Activated CD8-positive, alpha-beta memory T cell treated with anti-CD3 and anti-CD28 coated beads, Interleukin-2, amount 10 ng/mL, durations not matched to agents 7 days and 5 days (primary cell): ENCODE results near the gene SUSD1. TPM values are rescaled to one million over a fixed set of nuclear protein-coding genes. Genes with fewer than 3 reads are reported as not detected.

Source experiments
- ATAC-seq: fragments of 150-1000 bp; cut with Tn5 transposase; one replicate; pipeline ENCODE4 v1.10.0; 2021; ENCODE audit warnings: moderate library complexity
- CTCF ChIA-PET: fragments of 350-600 bp; sonication (Branson Sonifier 250); formaldehyde crosslinking; loops from one replicate; lab custom pipeline; 2021; ENCODE audit warnings: antibody characterized with exemption; lab: Charles Lee
- DNase-seq: peaks from one replicate; pipeline ENCODE4 v3.0.0-alpha.2; 2020
- H3K27ac Mint-ChIP-seq: one replicate; pipeline ENCODE4 v1.8.0; 2021; ENCODE audit warnings: mild to moderate bottlenecking, mixed read lengths
- H3K27me3 Mint-ChIP-seq: one replicate; pipeline ENCODE4 v1.8.0; 2021; ENCODE audit warnings: mixed read lengths
- H3K36me3 Mint-ChIP-seq: one replicate; pipeline ENCODE4 v1.8.0; 2021; ENCODE audit warnings: mild to moderate bottlenecking, mixed read lengths
- H3K4me1 Mint-ChIP-seq: one replicate; pipeline ENCODE4 v1.8.0; 2021; ENCODE audit warnings: mixed read lengths
- H3K4me3 Mint-ChIP-seq: one replicate; pipeline ENCODE4 v1.8.0; 2021; ENCODE audit warnings: mild to moderate bottlenecking, moderate library complexity, mixed read lengths
- H3K9me3 Mint-ChIP-seq: one replicate; pipeline ENCODE4 v1.8.0; 2022; ENCODE audit warnings: low read depth, mixed read lengths
- total RNA-seq, 2 experiments: library from RNA; stranded (reverse); gene quantifications; one replicate each; pipeline ENCODE4 v1.2.3, GENCODE V29; 2021

The SUSD1 gene
- total RNA-seq, 2 experiments from 2014 or later = 18.5 to 21.2 TPM

DNA sequence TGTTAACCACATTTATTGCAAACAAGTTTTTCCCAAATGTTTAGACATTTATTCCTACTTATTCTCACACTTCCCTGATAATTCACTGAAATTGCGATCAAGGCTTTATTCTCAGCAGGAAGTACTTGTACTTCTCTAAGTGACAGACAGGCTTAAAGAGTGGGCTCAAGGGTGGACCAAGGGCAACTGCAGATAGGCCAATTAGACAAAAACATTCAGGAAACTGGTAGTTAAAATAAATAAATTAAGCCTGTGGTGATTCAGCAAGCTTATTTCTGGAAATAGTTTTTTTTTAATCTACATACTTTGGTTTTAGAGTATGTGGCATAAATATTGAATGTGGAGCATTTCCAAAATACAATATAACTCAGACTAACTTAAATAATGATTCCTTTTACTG lies 142.4 kb downstream of the SUSD1 start:
- Mint-ChIP-seq H3K36me3 (peaks cover 34% of the 10 kb centered on the region), H3K9me3 (no peaks in the 10 kb centered on the region), H3K27ac (no peak overlapping the region), H3K27me3 (peaks cover 41% of the 10 kb centered on the region), H3K4me1 (peaks cover 65% of the 10 kb centered on the region), H3K4me3 (no peak overlapping the region)
- DNase-seq (no peak), ATAC-seq (no peak)
- CTCF ChIA-PET = no interaction called here

DNA sequence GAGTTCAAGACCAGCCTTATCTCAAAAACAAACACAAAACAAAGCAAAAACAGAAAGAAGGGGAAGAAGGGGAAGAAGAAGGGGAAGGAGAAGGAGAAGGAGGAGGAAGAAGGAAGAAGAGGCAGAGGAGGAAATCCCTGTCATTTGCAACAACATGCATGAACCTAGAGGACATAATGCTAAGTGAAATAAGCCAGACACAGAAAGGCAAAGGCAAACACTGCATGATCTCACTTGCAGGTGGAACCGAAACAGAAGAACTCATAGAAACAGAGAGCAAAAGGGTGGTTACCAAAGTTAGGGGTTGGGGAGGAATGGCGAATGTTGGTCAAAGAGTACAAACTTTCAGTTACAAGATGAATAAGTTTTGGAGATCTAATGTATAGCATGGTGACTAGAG lies 143.1 kb downstream of the SUSD1 start:
- peaks cover 30% of the 10 kb centered on the region for H3K36me3 Mint-ChIP-seq
- H3K27ac Mint-ChIP-seq = no peak overlapping the region
- peaks cover 40% of the 10 kb centered on the region for H3K27me3 Mint-ChIP-seq
- H3K4me3 Mint-ChIP-seq = no peak overlapping the region
- H3K4me1 Mint-ChIP-seq = peaks cover 58% of the 10 kb centered on the region
- H3K9me3 Mint-ChIP-seq = no peaks in the 10 kb centered on the region
- DNase-seq (peak; percentile 47), ATAC-seq (peak; percentile 64)
- CTCF ChIA-PET = no interaction called here

DNA sequence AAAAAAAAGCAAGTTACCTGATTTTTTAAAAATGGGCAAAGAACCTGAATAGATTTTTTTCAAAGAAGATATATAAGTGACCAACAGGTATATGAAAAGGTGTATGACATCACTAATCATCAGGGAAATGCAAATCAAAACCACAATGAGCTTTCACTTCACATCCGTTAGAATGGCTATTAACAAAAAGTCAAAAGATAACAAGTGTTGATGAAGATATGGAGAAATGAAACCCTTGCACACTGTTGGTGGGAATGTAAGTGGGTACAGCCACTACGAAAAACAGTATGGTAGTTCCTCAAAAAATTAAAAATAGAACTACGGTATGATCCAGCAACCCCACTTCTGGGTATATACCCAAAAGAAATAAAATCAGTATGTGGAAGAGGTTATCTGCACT lies 143.7 kb downstream of the SUSD1 start:
- Mint-ChIP-seq H3K36me3 (peaks cover 30% of the 10 kb centered on the region), H3K27ac (no peak overlapping the region), H3K9me3 (no peaks in the 10 kb centered on the region), H3K27me3 (peaks cover 42% of the 10 kb centered on the region), H3K4me1 (peaks cover 57% of the 10 kb centered on the region), H3K4me3 (no peak overlapping the region)
- DNase-seq (no peak), ATAC-seq (no peak)
- CTCF ChIA-PET = no interaction called here

DNA sequence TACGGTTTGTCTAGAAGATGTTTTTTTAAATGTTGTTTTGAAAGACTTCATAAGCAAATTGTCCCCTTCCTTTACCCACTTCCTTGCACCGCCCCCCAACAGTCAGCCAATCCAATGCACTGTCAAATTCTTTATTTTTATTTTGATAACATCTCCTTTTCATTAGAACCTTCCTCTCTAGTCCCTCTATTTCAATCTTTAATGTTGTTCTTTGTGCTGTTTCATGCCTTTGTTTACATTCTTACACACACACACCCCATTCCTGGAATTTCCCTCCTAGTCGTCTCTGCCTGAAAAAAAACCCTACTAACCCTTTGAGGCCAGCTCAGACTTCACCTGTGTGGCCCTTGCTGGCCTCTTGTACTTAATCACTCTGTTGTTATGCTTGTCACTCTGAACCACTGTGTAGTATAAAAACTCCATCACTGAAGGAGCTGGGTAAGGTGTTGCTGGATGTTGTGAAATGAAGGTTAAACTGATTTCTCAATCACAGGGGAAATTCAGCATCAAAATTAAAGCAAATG lies 145.1 kb downstream of the SUSD1 start:
- H3K27ac Mint-ChIP-seq = no peak overlapping the region
- ATAC-seq (no peak), DNase-seq (no peak)
- peaks cover 44% of the 10 kb centered on the region for H3K27me3 Mint-ChIP-seq
- H3K4me3 Mint-ChIP-seq = no peak overlapping the region
- H3K9me3 Mint-ChIP-seq = no peaks in the 10 kb centered on the region
- peaks cover 30% of the 10 kb centered on the region for H3K36me3 Mint-ChIP-seq
- peaks cover 51% of the 10 kb centered on the region for H3K4me1 Mint-ChIP-seq
- CTCF ChIA-PET = interaction anchor here (0.8 kb wide), 1 partner anchor 9 kb away, joined by 8 read pairs; no protein-coding TSS in a partner anchor

DNA sequence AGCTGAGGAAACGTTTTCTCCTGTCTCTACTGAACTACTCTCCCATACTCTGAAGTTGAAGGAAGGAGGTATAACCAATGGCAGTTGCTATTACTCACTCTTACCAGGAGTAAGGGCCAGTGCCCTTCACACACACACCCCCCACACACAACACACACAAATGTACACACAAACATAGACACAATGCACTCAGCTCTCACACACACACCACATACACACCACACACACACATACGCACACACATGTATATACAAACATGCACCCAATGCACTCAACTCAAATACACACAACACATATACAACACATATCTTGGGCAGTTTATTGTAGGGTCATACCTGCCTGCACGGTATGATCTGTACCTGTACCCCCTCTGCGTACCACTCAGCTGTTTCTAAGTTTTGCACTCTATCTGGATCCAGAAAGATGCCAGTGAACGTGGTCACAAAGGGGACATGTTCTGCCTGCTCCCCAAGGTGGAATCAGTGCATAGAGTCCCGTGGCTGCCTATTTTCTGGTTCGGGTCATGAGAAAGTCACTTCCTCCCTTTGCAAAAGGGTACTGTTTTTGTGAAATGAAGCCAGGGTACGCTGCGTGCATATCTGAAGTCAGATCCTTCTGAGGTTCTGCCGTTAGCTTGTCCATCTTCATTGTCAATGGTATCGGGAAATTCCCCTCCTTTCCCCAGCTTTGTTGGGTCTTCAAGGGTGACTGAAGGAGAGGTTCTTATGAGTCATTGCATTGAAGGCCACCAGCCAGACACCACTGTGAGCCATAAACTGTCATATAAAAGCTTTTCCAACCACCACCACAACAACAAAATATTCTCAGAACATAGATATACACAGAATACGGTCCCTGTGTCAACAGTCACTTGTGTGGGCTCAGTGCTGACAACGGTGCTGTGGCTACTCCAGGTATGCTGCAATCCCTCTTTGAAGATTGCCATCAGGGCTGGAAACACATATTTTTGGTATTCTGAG lies 146.6 kb downstream of the SUSD1 start:
- Mint-ChIP-seq H3K36me3 (peaks cover 25% of the 10 kb centered on the region), H3K4me3 (no peak overlapping the region), H3K27ac (no peak overlapping the region), H3K27me3 (peaks cover 34% of the 10 kb centered on the region), H3K9me3 (no peaks in the 10 kb centered on the region), H3K4me1 (peaks cover 41% of the 10 kb centered on the region)
- DNase-seq = peak; percentile 56
- ATAC-seq = peak; percentile 77
- CTCF ChIA-PET = interaction anchor here (1.6 kb wide), 1 partner anchor 332 kb away, joined by 4 read pairs; no protein-coding TSS in a partner anchor

DNA sequence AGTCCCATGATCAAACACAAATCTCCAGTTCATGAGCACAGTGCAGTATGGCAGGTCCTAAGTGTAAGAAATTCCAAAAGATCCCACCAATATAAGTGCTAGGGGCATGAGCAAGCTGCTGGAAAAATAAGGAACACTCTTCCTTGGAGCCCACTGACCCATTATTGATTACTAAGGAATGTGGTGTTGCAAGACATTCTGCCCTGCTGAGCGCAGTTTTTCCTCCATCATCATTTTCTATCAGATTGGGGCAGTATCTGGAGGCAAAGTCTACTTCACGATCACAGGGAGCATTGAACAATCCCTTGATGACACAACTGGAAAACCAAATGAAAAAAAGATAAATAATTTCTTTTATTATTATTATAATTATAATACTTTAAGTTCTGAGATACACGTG lies 149.2 kb downstream of the SUSD1 start:
- no peak for ATAC-seq
- Mint-ChIP-seq H3K9me3 (no peaks in the 10 kb centered on the region), H3K4me1 (peaks cover 29% of the 10 kb centered on the region), H3K36me3 (peaks cover 18% of the 10 kb centered on the region), H3K27ac (no peak overlapping the region), H3K4me3 (no peak overlapping the region), H3K27me3 (peaks cover 37% of the 10 kb centered on the region)
- no peak for DNase-seq
- CTCF ChIA-PET = no interaction called here

DNA sequence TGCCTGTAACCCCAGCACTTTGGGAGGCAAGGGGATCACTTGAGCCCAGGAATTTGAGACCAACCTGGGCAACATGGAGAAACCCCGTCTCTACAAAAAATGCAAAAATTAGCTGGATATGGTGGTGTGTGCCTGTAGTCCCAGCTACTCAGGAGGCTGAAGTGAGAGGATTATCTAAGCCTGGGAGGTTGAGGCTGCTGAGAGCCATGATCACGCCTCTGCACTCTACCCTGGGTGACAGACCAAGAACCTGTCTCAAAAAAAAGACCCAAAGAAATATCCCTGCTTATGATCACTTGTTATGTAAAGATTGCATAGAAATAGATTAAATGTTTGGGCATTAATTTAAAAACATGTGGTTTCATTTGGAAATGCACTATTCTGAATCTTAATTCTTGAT lies 153.4 kb downstream of the SUSD1 start:
- no peak overlapping the region for H3K4me3 Mint-ChIP-seq

DNA sequence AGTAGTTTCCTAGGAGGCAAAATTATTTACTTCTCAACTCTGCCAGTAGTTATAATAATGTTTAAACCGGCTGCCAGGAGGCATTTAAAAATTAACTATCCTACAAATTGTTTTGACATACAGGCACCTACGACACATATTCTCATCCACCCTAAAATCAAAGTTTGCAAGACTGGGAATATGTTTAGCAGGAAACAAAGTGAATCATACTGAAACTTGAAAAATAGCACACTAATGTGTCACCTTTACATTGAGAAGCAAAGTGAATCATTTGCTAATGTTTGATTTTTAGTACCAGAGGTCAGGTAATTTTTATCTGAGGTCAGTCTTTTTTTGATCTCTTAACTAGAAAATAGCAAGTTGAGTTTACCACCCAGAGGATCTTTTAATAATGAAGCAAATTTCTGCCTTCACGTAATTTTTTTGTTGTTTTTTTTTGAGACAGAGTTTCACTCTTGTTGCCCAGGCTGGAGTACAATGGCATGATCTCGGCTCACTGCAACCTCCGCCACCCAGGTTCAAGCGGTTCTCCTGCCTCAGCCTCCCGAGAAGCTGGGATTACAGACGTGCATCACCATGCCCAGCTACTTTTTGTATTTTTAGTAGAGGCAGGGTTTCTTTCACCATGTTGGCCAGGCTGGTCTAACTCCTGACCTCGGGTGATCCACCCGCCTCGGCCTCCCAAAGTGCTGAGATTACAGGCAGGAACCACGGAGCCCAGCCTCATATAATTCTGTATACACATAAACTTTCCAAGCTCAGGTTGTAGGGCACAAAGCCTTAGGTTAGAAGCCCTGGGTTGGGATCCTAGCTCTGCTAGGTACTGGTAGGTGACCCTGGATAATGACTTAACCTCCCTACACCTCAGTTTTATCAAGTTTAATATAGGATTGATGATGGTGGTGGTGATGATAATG lies 154.2 kb downstream of the SUSD1 start:
- DNase-seq (no peak), ATAC-seq (no peak)
- H3K4me3 Mint-ChIP-seq = no peak overlapping the region
- H3K4me1 Mint-ChIP-seq = peaks cover 11% of the 10 kb centered on the region
- no peaks in the 10 kb centered on the region for H3K9me3 Mint-ChIP-seq
- H3K27ac Mint-ChIP-seq = no peak overlapping the region
- peaks cover 46% of the 10 kb centered on the region for H3K27me3 Mint-ChIP-seq
- H3K36me3 Mint-ChIP-seq = peaks cover 6% of the 10 kb centered on the region
- CTCF ChIA-PET = interaction anchor here (1.1 kb wide), 1 partner anchor 9 kb away, joined by 8 read pairs; no protein-coding TSS in a partner anchor

More for the DNA sequence above, 153.4 kb downstream of the SUSD1 start:
- Mint-ChIP-seq H3K4me1 (peaks cover 11% of the 10 kb centered on the region), H3K9me3 (no peaks in the 10 kb centered on the region), H3K27ac (no peak overlapping the region), H3K27me3 (peaks cover 46% of the 10 kb centered on the region), H3K36me3 (peaks cover 9% of the 10 kb centered on the region)
- DNase-seq (no peak), ATAC-seq (no peak)
- CTCF ChIA-PET = interaction anchor here (1.1 kb wide), 1 partner anchor 9 kb away, joined by 8 read pairs; no protein-coding TSS in a partner anchor

DNA sequence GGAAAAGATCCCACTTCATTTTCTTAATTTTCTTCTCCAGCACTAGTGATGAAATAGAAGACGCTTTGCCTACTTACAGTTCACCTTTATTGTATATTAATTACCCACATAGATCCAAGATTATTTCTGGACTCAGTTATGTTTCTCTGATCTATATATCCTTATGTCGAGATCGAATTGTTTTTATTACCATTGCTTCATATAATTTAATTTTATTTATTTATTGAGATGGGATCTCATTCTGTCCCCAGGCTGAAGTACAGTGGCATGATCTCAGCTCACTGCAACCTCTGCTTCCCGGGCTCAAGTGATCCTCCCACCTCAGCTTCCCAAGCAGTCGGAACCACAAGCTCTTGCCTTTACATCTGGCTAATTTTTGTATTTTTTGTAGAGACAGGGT lies 157.2 kb downstream of the SUSD1 start:
- no peak for DNase-seq
- no peak for ATAC-seq
- Mint-ChIP-seq H3K4me3 (no peak overlapping the region), H3K36me3 (no peaks in the 10 kb centered on the region), H3K9me3 (no peaks in the 10 kb centered on the region), H3K27me3 (peaks cover 44% of the 10 kb centered on the region), H3K4me1 (peaks cover 17% of the 10 kb centered on the region), H3K27ac (no peak overlapping the region)
- CTCF ChIA-PET = no interaction called here

DNA sequence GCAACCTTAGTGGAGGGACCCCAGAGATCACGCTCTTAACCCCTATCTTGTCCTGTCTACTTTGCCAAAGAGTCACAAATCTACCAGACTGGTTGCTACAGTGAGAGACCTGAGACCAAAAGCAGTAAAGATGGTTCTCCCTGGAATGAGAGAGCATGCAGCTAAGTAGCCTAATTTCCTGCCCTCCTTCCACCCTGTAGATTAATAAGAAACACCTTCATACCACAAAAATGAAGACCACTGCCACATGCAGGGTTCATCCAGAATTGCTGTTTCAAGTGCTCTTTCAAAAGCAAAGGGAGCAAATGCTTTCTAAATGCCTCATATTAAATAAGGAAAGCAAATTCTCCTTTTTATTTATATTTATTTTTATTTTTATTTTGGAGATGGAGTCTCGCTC lies 159.4 kb downstream of the SUSD1 start:
- Mint-ChIP-seq H3K27me3 (peaks cover 36% of the 10 kb centered on the region), H3K9me3 (no peaks in the 10 kb centered on the region), H3K4me1 (peaks cover 26% of the 10 kb centered on the region), H3K27ac (no peak overlapping the region), H3K36me3 (no peaks in the 10 kb centered on the region), H3K4me3 (no peak overlapping the region)
- ATAC-seq (no peak), DNase-seq (no peak)
- CTCF ChIA-PET = interaction anchor here (1.1 to 1.6 kb wide), 2 partner anchors 21 to 59 kb away, joined by 3 to 7 read pairs; no protein-coding TSS in a partner anchor

DNA sequence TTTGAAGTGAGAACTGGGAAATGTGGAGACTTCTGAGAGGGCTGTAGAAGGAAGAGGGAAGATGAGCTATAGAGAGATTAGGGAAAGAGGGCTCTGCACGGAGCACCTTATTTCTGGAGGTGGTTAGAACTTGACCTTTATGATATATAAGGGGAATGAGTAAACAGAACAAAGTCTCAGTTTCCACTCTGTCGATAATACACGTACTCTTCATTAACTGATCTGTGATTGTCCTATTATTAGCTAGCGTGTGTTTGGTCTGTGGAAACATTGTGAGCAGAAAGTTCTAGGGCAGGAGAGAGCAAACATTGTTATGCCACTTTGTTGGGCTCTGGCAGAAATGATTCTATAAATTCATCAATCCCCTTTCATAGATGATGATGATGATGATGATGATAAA lies 159.9 kb downstream of the SUSD1 start:
- CTCF ChIA-PET = interaction anchor here (1.1 to 1.6 kb wide), 2 partner anchors 21 to 59 kb away, joined by 3 to 7 read pairs; no protein-coding TSS in a partner anchor
- peaks cover 23% of the 10 kb centered on the region for H3K4me1 Mint-ChIP-seq
- ATAC-seq = no peak
- peaks cover 38% of the 10 kb centered on the region for H3K27me3 Mint-ChIP-seq
- H3K9me3 Mint-ChIP-seq = no peaks in the 10 kb centered on the region
- no peaks in the 10 kb centered on the region for H3K36me3 Mint-ChIP-seq
- H3K27ac Mint-ChIP-seq = no peak overlapping the region
- no peak for DNase-seq
- H3K4me3 Mint-ChIP-seq = no peak overlapping the region

DNA sequence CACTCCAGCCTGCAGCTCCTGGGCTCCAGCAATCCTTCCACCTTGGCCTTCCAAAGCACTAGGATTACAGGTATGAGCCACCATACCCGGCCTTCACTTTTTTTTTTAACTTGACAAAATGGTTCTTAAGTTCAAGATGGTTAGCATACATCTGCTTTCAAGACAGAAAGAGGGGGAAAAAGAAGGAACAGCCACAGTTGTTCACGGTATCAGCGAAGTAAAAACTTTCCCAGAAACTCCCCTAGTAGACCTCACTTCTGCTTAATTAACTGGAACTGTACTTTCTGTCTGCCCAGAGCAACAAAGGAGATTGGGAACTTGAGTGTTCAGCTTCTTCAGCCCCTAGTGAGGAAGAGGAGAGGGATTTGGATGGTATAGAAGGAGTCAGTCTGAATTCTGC lies 161.8 kb downstream of the SUSD1 start:
- DNase-seq = no peak
- peaks cover 23% of the 10 kb centered on the region for H3K4me1 Mint-ChIP-seq
- no peaks in the 10 kb centered on the region for H3K9me3 Mint-ChIP-seq
- peaks cover 55% of the 10 kb centered on the region for H3K27me3 Mint-ChIP-seq
- H3K4me3 Mint-ChIP-seq = no peak overlapping the region
- H3K27ac Mint-ChIP-seq = no peak overlapping the region
- ATAC-seq = no peak
- peaks cover 2% of the 10 kb centered on the region for H3K36me3 Mint-ChIP-seq
- CTCF ChIA-PET = interaction anchor here (1.2 to 1.7 kb wide), 3 partner anchors 9 to 18 kb away, joined by 3 to 4 read pairs (median 3); no protein-coding TSS in a partner anchor
